ENCODE results near the gene DYRK1B. TPM values are rescaled to one million over a fixed set of nuclear protein-coding genes. Genes with fewer than 3 reads are reported as not detected.

DYRK1B gene
- total RNA-seq, 1 experiment from 2014 or later: 2.4 TPM

DNA sequence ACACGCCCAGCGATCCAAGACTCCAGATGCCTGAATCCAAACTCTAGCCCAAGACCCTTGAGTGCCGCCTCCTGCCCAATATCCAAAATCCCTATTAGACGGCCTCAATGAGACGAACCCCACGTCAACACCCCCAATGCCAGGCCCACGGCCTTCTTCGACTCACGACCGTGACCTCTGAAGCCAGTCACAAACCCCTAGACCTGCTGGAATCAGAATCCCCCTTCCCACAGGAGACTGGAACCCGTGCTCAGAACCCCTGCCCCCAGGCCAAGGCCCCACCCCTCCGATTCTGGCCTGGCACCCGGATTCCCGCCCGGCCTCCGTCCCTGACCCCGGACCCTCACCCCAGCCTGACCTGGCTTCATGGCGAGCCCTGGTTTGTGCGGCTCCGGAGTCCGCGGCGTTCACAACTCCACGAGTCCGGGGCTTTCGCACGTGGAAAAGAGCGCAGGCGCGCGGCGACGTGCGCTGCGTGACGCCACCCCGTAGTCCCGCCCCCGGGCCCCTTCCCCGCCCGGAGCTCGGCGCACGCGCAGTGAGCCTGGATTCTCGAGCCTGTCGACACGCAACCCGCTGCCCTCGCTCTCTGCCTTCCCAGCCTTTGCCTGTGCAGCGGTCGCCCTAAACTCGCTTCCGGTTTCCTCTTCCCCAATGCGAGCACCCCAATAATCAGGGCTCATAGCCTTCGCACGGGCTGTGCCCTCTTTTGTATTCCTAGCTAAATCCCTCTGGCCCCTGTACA is 12.1 kb upstream of the DYRK1B start, which contains the start of gene FBL:
Gene FBL, minus strand, starts transcription at position 447 of the 745 bp plus-strand sequence. Its CDS starts 79 bp downstream, at position 368.
- no TSS peak for BruUV-seq (replicated peaks)
- DNase-seq (peak; percentile 87), ATAC-seq (peak; percentile 84)
- intact Hi-C loops (cut with micrococcal nuclease): loop anchor here (2.0 kb wide), 2 partner anchors 53 to 81 kb away; no protein-coding TSS in a partner anchor
- TF ChIP-seq, protein P1, sequence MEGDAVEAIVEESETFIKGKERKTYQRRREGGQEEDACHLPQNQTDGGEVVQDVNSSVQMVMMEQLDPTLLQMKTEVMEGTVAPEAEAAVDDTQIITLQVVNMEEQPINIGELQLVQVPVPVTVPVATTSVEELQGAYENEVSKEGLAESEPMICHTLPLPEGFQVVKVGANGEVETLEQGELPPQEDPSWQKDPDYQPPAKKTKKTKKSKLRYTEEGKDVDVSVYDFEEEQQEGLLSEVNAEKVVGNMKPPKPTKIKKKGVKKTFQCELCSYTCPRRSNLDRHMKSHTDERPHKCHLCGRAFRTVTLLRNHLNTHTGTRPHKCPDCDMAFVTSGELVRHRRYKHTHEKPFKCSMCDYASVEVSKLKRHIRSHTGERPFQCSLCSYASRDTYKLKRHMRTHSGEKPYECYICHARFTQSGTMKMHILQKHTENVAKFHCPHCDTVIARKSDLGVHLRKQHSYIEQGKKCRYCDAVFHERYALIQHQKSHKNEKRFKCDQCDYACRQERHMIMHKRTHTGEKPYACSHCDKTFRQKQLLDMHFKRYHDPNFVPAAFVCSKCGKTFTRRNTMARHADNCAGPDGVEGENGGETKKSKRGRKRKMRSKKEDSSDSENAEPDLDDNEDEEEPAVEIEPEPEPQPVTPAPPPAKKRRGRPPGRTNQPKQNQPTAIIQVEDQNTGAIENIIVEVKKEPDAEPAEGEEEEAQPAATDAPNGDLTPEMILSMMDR (conservative IDR thresholded peaks at IDR 0.05; ENCODE audit: low read depth, low read length): no peak
- TF ChIP-seq EZH2 (IDR thresholded peaks at IDR 0.05; ENCODE audit: low read length, unreplicated experiment): no peak
- TF ChIP-seq EZH2phosphoT487 (IDR thresholded peaks at IDR 0.05; ENCODE audit: borderline replicate concordance, low read length): no peak
- Histone ChIP-seq H3K27ac (ENCODE audit: low read length) (peak within 1 kb of the TSS; percentile 45), H3K4me3 (ENCODE audit: low read length) (peak within 1 kb of the TSS; percentile 99), H3K9me3 (ENCODE audit: low read length) (no peaks in the 10 kb centered on the region), H2AFZ (ENCODE audit: low read length) (peak within 1 kb of the TSS; percentile 95), H3F3A (ENCODE audit: low read length, unreplicated experiment) (no peaks in the 10 kb centered on the region), H3K9me2 (replicated peaks; ENCODE audit: low read length) (no peaks in the 10 kb centered on the region), H3K9ac (ENCODE audit: low read length) (peak within 1 kb of the TSS; percentile 99), H3K4me1 (ENCODE audit: insufficient read depth, low read length) (peaks cover 39% of the 10 kb centered on the region), H3K4me2 (ENCODE audit: low read length) (peak within 1 kb of the TSS; percentile 97), H3K79me2 (ENCODE audit: low read length) (peaks cover 52% of the 10 kb centered on the region), H4K20me1 (ENCODE audit: low read length) (peaks cover 39% of the 10 kb centered on the region), H3K27me3 (ENCODE audit: low read length) (no peaks in the 10 kb centered on the region), H3K36me3 (ENCODE audit: low read depth, low read length) (0 out of 2 replicates have a peak, but pooled peaks cover 2% of the 10 kb centered on the region)
- CTCF ChIA-PET: interaction anchor here (0.7 to 1.2 kb wide), 2 partner anchors 12 to 125 kb away, joined by 3 to 4 read pairs; partner anchors contain the start of genes DYRK1B and PSMC4
- POLR2A ChIA-PET (ENCODE audit: unreplicated experiment): no interaction called here

DNA sequence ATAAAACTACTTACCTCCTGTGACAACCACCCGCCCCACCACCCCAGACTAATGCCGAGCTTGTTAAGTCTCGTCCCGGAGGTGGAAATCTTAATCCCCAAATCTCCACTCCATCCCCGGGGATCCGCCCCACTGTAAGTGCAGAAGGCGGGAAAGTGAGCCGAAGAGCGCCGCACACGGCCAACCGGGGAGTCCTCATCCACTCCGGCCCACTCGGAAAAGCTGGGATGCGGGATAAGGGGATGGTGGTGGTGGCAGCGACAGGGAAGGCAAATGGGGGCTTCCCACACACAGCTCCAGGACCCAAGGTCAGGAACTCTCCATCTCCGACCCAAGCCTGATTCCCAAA is 11.6 kb upstream of the DYRK1B start:
- H3K27ac ChIP-seq (ENCODE audit: low read length): no peak overlapping the region; the same call in 1 of the 2 replicates

More for the DNA sequence above, 11.6 kb upstream of the DYRK1B start:
- Histone ChIP-seq H3K27me3 (ENCODE audit: low read length) (no peaks in the 10 kb centered on the region), H3K9me3 (ENCODE audit: low read length) (no peaks in the 10 kb centered on the region), H3K9me2 (replicated peaks; ENCODE audit: low read length) (no peaks in the 10 kb centered on the region), H3K4me2 (ENCODE audit: low read length) (peak overlapping the region; percentile 97), H3K4me3 (ENCODE audit: low read length) (peak overlapping the region; percentile 99), H3K79me2 (ENCODE audit: low read length) (peaks cover 58% of the 10 kb centered on the region), H4K20me1 (ENCODE audit: low read length) (peaks cover 41% of the 10 kb centered on the region), H3K4me1 (ENCODE audit: insufficient read depth, low read length) (peaks cover 34% of the 10 kb centered on the region), H2AFZ (ENCODE audit: low read length) (peak overlapping the region; percentile 64), H3K36me3 (ENCODE audit: low read depth, low read length) (0 out of 2 replicates have a peak, but pooled peaks cover 2% of the 10 kb centered on the region), H3F3A (ENCODE audit: low read length, unreplicated experiment) (no peaks in the 10 kb centered on the region), H3K9ac (ENCODE audit: low read length) (peak overlapping the region; percentile 99)
- TF ChIP-seq, protein P1 (conservative IDR thresholded peaks at IDR 0.05; ENCODE audit: low read depth, low read length): no peak; the same call in 1 of the 2 replicates
- TF ChIP-seq EZH2phosphoT487 (IDR thresholded peaks at IDR 0.05; ENCODE audit: borderline replicate concordance, low read length): no peak
- TF ChIP-seq EZH2 (IDR thresholded peaks at IDR 0.05; ENCODE audit: low read length, unreplicated experiment): no peak
- BruUV-seq (replicated peaks): TSS peak; percentile 72
- ATAC-seq (peak; percentile 47), DNase-seq (no peak)
- ChIA-PET CTCF (interaction anchor here (0.7 to 1.2 kb wide), 2 partner anchors 12 to 125 kb away, joined by 3 to 4 read pairs; partner anchors contain the start of genes DYRK1B and PSMC4), POLR2A (ENCODE audit: unreplicated experiment) (no interaction called here)
- intact Hi-C loops (cut with micrococcal nuclease): loop anchor here (2.0 kb wide), 2 partner anchors 53 to 81 kb away; no protein-coding TSS in a partner anchor
